Ramos (cell line): Measurements from ENCODE around the gene GTF2A2.

ENCODE experiments used
- in situ Hi-C: fragments of 300-500 bp; cut with MboI; formaldehyde crosslinking; loops from one replicate; pipeline ENCODE4 v1.14.3; 2022; ENCODE audit warnings: low sequenced_read_pairs; ENCODE audit not compliant: unreplicated experiment

GTF2A2 gene

GRCh38 chr15:59609730-59610712 lies 47.3 kb downstream of the GTF2A2 start:
- in situ Hi-C loops = no loop called here

- in situ Hi-C loops = no loop called here
Measured at GRCh38 chr15:59605994-59606393, 51.3 kb downstream of the GTF2A2 start.

GRCh38 chr15:59598461-59598860 lies 58.9 kb downstream of the GTF2A2 start:
- in situ Hi-C loops = no loop called here

- in situ Hi-C loops = no loop called here
Measured at GRCh38 chr15:59596640-59597039, 60.7 kb downstream of the GTF2A2 start.

GRCh38 chr15:59595434-59595915 lies 61.8 kb downstream of the GTF2A2 start:
- in situ Hi-C loops = no loop called here

- in situ Hi-C loops = no loop called here
Measured at GRCh38 chr15:59594991-59595390, 62.3 kb downstream of the GTF2A2 start.

GRCh38 chr15:59594493-59594942 lies 62.8 kb downstream of the GTF2A2 start:
- in situ Hi-C loops = no loop called here

- in situ Hi-C loops = no loop called here
Measured at GRCh38 chr15:59591356-59591755, 66.0 kb downstream of the GTF2A2 start.

- in situ Hi-C loops = no loop called here
Measured at GRCh38 chr15:59590027-59590426, 67.3 kb downstream of the GTF2A2 start.
